ENCODE data around the gene COA7. TPM values are rescaled to one million over a fixed set of nuclear protein-coding genes. Genes with fewer than 3 reads are reported as not detected.

The COA7 gene
- total RNA-seq, 1 experiment from 2014 or later = 43.7 TPM

GRCh38 chr1:52697795-52698674 is at the start of gene COA7 (continued):
- TF ChIP-seq CREM (CRISPR knock-in tag; IDR thresholded peaks at IDR 0.05) (peak; percentile 19; the same call in 1 of the 2 replicates), ELF4 (CRISPR knock-in tag; IDR thresholded peaks at IDR 0.05; ENCODE audit: low read depth) (0 out of 2 replicates have a peak, but pooled peaks have one; percentile 69), ZNF232 (CRISPR knock-in tag; IDR thresholded peaks at IDR 0.05) (peak; percentile 95; the same call in 1 of the 2 replicates), JAZF1 (CRISPR knock-in tag; IDR thresholded peaks at IDR 0.05) (no peak), ZNF425 (CRISPR knock-in tag; conservative IDR thresholded peaks at IDR 0.05) (no peak), JUN (CRISPR knock-in tag; IDR thresholded peaks at IDR 0.05) (peak; percentile 83), AR (CRISPR knock-in tag; IDR thresholded peaks at IDR 0.05) (no peak), USF1 (CRISPR knock-in tag; IDR thresholded peaks at IDR 0.05) (peak; percentile 97), ATF1 (CRISPR knock-in tag; IDR thresholded peaks at IDR 0.05) (no peak), PRDM15 (CRISPR knock-in tag; IDR thresholded peaks at IDR 0.05) (peak; percentile 54; the same call in 1 of the 2 replicates), MXD4 (CRISPR knock-in tag; IDR thresholded peaks at IDR 0.05; ENCODE audit: borderline replicate concordance) (no peak), NR1H2 (CRISPR knock-in tag; IDR thresholded peaks at IDR 0.05) (no peak), TEAD4 (CRISPR knock-in tag; IDR thresholded peaks at IDR 0.05) (peak; percentile 76), ZNF396 (CRISPR knock-in tag; IDR thresholded peaks at IDR 0.05; ENCODE audit: borderline replicate concordance) (no peak), ZBTB21 (CRISPR knock-in tag; IDR thresholded peaks at IDR 0.05; ENCODE audit: borderline replicate concordance) (peak; percentile 93)
- TF ChIP-seq, protein P1, sequence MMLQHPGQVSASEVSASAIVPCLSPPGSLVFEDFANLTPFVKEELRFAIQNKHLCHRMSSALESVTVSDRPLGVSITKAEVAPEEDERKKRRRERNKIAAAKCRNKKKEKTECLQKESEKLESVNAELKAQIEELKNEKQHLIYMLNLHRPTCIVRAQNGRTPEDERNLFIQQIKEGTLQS (CRISPR knock-in tag; conservative IDR thresholded peaks at IDR 0.05) = peak; percentile 80; the same call in 1 of the 2 replicates
- TF ChIP-seq, protein P2, sequence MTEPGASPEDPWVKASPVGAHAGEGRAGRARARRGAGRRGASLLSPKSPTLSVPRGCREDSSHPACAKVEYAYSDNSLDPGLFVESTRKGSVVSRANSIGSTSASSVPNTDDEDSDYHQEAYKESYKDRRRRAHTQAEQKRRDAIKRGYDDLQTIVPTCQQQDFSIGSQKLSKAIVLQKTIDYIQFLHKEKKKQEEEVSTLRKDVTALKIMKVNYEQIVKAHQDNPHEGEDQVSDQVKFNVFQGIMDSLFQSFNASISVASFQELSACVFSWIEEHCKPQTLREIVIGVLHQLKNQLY (CRISPR knock-in tag; IDR thresholded peaks at IDR 0.05) = peak; percentile 51; the same call in 1 of the 2 replicates
- TF ChIP-seq, protein P3, sequence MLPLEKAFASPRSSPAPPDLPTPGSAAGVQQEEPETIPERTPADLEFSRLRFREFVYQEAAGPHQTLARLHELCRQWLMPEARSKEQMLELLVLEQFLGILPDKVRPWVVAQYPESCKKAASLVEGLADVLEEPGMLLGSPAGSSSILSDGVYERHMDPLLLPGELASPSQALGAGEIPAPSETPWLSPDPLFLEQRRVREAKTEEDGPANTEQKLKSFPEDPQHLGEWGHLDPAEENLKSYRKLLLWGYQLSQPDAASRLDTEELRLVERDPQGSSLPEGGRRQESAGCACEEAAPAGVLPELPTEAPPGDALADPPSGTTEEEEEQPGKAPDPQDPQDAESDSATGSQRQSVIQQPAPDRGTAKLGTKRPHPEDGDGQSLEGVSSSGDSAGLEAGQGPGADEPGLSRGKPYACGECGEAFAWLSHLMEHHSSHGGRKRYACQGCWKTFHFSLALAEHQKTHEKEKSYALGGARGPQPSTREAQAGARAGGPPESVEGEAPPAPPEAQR (CRISPR knock-in tag; IDR thresholded peaks at IDR 0.05) = no peak
- TF ChIP-seq, protein P4, sequence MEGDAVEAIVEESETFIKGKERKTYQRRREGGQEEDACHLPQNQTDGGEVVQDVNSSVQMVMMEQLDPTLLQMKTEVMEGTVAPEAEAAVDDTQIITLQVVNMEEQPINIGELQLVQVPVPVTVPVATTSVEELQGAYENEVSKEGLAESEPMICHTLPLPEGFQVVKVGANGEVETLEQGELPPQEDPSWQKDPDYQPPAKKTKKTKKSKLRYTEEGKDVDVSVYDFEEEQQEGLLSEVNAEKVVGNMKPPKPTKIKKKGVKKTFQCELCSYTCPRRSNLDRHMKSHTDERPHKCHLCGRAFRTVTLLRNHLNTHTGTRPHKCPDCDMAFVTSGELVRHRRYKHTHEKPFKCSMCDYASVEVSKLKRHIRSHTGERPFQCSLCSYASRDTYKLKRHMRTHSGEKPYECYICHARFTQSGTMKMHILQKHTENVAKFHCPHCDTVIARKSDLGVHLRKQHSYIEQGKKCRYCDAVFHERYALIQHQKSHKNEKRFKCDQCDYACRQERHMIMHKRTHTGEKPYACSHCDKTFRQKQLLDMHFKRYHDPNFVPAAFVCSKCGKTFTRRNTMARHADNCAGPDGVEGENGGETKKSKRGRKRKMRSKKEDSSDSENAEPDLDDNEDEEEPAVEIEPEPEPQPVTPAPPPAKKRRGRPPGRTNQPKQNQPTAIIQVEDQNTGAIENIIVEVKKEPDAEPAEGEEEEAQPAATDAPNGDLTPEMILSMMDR (IDR thresholded peaks at IDR 0.05) = no peak
- TF ChIP-seq, protein P5, sequence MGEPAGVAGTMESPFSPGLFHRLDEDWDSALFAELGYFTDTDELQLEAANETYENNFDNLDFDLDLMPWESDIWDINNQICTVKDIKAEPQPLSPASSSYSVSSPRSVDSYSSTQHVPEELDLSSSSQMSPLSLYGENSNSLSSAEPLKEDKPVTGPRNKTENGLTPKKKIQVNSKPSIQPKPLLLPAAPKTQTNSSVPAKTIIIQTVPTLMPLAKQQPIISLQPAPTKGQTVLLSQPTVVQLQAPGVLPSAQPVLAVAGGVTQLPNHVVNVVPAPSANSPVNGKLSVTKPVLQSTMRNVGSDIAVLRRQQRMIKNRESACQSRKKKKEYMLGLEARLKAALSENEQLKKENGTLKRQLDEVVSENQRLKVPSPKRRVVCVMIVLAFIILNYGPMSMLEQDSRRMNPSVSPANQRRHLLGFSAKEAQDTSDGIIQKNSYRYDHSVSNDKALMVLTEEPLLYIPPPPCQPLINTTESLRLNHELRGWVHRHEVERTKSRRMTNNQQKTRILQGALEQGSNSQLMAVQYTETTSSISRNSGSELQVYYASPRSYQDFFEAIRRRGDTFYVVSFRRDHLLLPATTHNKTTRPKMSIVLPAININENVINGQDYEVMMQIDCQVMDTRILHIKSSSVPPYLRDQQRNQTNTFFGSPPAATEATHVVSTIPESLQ (CRISPR knock-in tag; IDR thresholded peaks at IDR 0.05) = no peak
